Liver (tissue), 3 donors: ENCODE measurements around the gene PASD1.

Experiments
- EGR1 ChIP-seq, 2 donors: IDR thresholded peaks; 2 replicates each; pipeline ENCODE4 v1.6.1; 2016 to 2018; ENCODE audit warnings: antibody characterized with exemption in 2 of 2, low read depth in 2 of 2
- GABPA ChIP-seq, 2 donors: IDR thresholded peaks in 1 of 2; conservative IDR thresholded peaks in 1 of 2; 2 replicates each; pipeline ENCODE4 v1.6.1; 2016; ENCODE audit warnings: antibody characterized with exemption in 2 of 2, mild to moderate bottlenecking in 1 of 2, moderate library complexity in 1 of 2
- HNF4A ChIP-seq, 2 donors: conservative IDR thresholded peaks; 2 replicates each; pipeline ENCODE4 v1.6.1; 2016; ENCODE audit warnings: antibody characterized with exemption in 2 of 2, mild to moderate bottlenecking in 2 of 2
- HNF4G ChIP-seq: IDR thresholded peaks from 2 replicates; pipeline ENCODE4 v1.6.1; 2016; ENCODE audit warnings: antibody characterized with exemption
- RXRA ChIP-seq, 2 donors: IDR thresholded peaks; 2 replicates each; pipeline ENCODE4 v1.6.1; 2017 to 2018; ENCODE audit warnings: antibody characterized with exemption in 2 of 2, mild to moderate bottlenecking in 1 of 2
- SP1 ChIP-seq: IDR thresholded peaks from 2 replicates; pipeline ENCODE4 v1.6.1; 2018; ENCODE audit warnings: antibody characterized with exemption, mild to moderate bottlenecking
- YY1 ChIP-seq: IDR thresholded peaks from 2 replicates; pipeline ENCODE4 v1.6.1; 2016; ENCODE audit warnings: antibody characterized with exemption, mild to moderate bottlenecking
- TF ChIP-seq, protein P1 (sequence below): fragments of 150-350 bp; IDR thresholded peaks from 2 replicates; pipeline ENCODE4 v1.5.1; 2017; ENCODE audit warnings: improper control_type of control experiment, low read depth, low read length; ENCODE audit not compliant: missing input control
- TF ChIP-seq, protein P2 (sequence below): IDR thresholded peaks from 2 replicates; pipeline ENCODE4 v1.6.1; 2016; ENCODE audit warnings: antibody characterized with exemption
- TF ChIP-seq, protein P3 (sequence below): IDR thresholded peaks from 2 replicates; pipeline ENCODE4 v1.6.1; 2016; ENCODE audit warnings: antibody characterized with exemption, mild to moderate bottlenecking
- TF ChIP-seq, protein P4 (sequence below): IDR thresholded peaks from 2 replicates; pipeline ENCODE4 v1.6.1; 2016; ENCODE audit warnings: antibody characterized with exemption
- TF ChIP-seq, protein P5 (sequence below): IDR thresholded peaks from 2 replicates; pipeline ENCODE4 v1.6.1; 2016; ENCODE audit warnings: antibody characterized with exemption
- donor health status: healthy.
- donor health status: healthy.

DNA sequence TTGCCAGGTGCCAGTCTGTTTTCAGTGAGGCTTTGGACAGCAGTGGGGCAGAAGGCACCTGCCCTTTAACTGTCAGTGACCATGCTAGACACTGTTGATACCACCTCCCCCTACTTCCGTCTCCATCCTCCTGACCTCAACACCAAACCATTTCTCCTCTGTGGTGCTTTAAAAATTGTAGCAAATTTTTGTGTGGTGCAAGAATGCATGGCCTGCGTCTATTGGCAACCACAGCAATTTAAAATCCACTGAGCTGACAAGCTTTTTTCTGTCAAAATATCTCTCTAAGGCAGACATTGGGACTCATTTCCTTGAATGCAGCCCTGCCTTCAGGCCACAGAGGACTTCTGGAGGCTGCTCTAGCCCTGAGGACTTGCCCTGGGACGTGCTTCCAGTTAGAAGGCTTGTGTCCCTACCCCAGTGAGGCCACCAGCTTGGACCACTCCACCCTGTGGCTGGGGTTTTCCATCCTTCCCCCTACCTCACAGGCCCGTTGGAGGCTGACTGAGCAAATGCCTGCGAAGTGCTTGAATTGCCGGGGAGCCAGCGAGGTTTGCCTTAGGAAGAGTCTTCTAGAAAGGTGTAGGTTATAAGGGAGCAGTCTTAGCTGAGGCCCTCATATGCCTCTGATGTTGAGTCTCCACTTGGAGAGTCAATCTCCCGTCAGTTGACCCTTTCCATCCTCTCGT is 138.7 kb downstream of the PASD1 start:
- TF ChIP-seq, protein P1, sequence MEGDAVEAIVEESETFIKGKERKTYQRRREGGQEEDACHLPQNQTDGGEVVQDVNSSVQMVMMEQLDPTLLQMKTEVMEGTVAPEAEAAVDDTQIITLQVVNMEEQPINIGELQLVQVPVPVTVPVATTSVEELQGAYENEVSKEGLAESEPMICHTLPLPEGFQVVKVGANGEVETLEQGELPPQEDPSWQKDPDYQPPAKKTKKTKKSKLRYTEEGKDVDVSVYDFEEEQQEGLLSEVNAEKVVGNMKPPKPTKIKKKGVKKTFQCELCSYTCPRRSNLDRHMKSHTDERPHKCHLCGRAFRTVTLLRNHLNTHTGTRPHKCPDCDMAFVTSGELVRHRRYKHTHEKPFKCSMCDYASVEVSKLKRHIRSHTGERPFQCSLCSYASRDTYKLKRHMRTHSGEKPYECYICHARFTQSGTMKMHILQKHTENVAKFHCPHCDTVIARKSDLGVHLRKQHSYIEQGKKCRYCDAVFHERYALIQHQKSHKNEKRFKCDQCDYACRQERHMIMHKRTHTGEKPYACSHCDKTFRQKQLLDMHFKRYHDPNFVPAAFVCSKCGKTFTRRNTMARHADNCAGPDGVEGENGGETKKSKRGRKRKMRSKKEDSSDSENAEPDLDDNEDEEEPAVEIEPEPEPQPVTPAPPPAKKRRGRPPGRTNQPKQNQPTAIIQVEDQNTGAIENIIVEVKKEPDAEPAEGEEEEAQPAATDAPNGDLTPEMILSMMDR = no peak
- TF ChIP-seq, protein P2, sequence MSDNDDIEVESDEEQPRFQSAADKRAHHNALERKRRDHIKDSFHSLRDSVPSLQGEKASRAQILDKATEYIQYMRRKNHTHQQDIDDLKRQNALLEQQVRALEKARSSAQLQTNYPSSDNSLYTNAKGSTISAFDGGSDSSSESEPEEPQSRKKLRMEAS = no peak
- TF ChIP-seq SP1 = no peak
- no peak for TF ChIP-seq YY1
- TF ChIP-seq HNF4G = no peak
- TF ChIP-seq, protein P3, sequence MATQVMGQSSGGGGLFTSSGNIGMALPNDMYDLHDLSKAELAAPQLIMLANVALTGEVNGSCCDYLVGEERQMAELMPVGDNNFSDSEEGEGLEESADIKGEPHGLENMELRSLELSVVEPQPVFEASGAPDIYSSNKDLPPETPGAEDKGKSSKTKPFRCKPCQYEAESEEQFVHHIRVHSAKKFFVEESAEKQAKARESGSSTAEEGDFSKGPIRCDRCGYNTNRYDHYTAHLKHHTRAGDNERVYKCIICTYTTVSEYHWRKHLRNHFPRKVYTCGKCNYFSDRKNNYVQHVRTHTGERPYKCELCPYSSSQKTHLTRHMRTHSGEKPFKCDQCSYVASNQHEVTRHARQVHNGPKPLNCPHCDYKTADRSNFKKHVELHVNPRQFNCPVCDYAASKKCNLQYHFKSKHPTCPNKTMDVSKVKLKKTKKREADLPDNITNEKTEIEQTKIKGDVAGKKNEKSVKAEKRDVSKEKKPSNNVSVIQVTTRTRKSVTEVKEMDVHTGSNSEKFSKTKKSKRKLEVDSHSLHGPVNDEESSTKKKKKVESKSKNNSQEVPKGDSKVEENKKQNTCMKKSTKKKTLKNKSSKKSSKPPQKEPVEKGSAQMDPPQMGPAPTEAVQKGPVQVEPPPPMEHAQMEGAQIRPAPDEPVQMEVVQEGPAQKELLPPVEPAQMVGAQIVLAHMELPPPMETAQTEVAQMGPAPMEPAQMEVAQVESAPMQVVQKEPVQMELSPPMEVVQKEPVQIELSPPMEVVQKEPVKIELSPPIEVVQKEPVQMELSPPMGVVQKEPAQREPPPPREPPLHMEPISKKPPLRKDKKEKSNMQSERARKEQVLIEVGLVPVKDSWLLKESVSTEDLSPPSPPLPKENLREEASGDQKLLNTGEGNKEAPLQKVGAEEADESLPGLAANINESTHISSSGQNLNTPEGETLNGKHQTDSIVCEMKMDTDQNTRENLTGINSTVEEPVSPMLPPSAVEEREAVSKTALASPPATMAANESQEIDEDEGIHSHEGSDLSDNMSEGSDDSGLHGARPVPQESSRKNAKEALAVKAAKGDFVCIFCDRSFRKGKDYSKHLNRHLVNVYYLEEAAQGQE = no peak
- no peak for TF ChIP-seq RXRA (IDR thresholded peaks at IDR 0.05)
- TF ChIP-seq, protein P4, sequence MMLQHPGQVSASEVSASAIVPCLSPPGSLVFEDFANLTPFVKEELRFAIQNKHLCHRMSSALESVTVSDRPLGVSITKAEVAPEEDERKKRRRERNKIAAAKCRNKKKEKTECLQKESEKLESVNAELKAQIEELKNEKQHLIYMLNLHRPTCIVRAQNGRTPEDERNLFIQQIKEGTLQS = no peak
- TF ChIP-seq, protein P5, sequence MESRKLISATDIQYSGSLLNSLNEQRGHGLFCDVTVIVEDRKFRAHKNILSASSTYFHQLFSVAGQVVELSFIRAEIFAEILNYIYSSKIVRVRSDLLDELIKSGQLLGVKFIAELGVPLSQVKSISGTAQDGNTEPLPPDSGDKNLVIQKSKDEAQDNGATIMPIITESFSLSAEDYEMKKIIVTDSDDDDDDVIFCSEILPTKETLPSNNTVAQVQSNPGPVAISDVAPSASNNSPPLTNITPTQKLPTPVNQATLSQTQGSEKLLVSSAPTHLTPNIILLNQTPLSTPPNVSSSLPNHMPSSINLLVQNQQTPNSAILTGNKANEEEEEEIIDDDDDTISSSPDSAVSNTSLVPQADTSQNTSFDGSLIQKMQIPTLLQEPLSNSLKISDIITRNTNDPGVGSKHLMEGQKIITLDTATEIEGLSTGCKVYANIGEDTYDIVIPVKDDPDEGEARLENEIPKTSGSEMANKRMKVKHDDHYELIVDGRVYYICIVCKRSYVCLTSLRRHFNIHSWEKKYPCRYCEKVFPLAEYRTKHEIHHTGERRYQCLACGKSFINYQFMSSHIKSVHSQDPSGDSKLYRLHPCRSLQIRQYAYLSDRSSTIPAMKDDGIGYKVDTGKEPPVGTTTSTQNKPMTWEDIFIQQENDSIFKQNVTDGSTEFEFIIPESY = no peak
- TF ChIP-seq GABPA (IDR thresholded peaks at IDR 0.05 in 1 of 2, conservative IDR thresholded peaks at IDR 0.05 in 1 of 2) = no peak
- no peak for TF ChIP-seq HNF4A (conservative IDR thresholded peaks at IDR 0.05)
- no peak for TF ChIP-seq EGR1 (IDR thresholded peaks at IDR 0.05; ENCODE audit: low read depth in 2 of 2)
